ENCODE data around the gene TXNRD2.
A peak's percentile ranks its signal among the peaks of the same experiment; 100 is the strongest.
"Not testable (repeated sequence)": the region's sequence is repeated elsewhere in the genome, so short reads cannot be mapped to it uniquely, and the experiment has no call there.

The TXNRD2 gene

DNA sequence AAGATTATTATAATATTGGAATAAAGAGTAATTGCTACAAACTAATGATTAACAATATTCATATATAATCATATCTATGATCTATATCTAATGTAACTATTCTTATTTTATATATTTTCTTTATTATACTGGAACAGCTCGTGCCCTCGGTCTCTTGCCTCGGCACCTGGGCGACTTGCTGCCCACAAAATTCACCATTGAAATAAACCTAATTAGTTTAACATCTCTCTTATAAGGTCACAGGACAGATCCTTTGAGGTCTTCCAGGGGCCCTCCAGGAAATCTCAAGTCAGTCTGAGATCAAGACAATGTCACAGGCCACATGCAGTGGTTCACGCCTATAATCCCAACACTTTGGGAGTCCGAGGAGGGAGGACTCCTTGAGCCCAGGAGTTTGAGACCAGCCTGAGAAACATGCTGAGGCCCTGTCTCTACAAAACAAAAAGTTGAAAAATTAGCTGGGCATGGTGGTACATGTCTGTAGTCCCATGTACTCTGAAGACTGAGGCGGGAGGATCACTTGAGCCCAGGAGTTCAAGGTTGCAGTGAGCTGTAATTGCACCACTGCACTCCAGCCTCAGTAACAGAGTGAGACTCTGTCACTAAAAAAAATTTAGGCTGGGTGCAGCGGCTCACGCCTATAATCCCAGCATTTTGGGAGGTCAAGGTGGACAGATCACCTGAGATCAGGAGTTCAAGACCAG, 6.6 kb upstream of the TXNRD2 start:
- Mint-ChIP-seq H3K4me3 (peak overlapping the region in 1 of 2 donors; percentile 33), H3K27ac (no peak overlapping the region), H3K9me3 (no peaks in the 10 kb centered on the region), H3K27me3 (no peaks in the 10 kb centered on the region), H3K4me1 (peaks cover 47% of the 10 kb centered on the region)
- no peak for ATAC-seq
- no peak for DNase-seq

GRCh38 chr22:19943082-19944026, 1.7 kb upstream of the TXNRD2 start:
- Mint-ChIP-seq H3K4me3 (peak overlapping the region; percentile 96 to 97), H3K27me3 (no peaks in the 10 kb centered on the region), H3K4me1 (peaks cover 59% of the 10 kb centered on the region), H3K27ac (peak overlapping the region; percentile 98 to 99), H3K9me3 (no peaks in the 10 kb centered on the region)
- no peak for DNase-seq
- no peak for ATAC-seq

GRCh38 chr22:19942157-19943081, 801 bp upstream of the TXNRD2 start:
- Mint-ChIP-seq H3K4me1 (peaks cover 56% of the 10 kb centered on the region), H3K27ac (peak overlapping the region; percentile 98 to 99), H3K27me3 (no peaks in the 10 kb centered on the region), H3K4me3 (peak overlapping the region; percentile 96 to 97), H3K9me3 (no peaks in the 10 kb centered on the region)
- DNase-seq (no peak), ATAC-seq (peak; percentile 39)

GRCh38 chr22:19940536-19941364, 868 bp downstream of the TXNRD2 start:
- peak overlapping the region; percentile 96 to 97 for H3K4me3 Mint-ChIP-seq
- ATAC-seq, result peak; percentile 13
- DNase-seq, result no peak
- peak overlapping the region; percentile 97 to 98 for H3K27ac Mint-ChIP-seq
- no peaks in the 10 kb centered on the region for H3K27me3 Mint-ChIP-seq
- H3K4me1 Mint-ChIP-seq, result peaks cover 44% of the 10 kb centered on the region
- peaks cover 8 to 15% of the 10 kb centered on the region in 2 donors for H3K9me3 Mint-ChIP-seq

DNA sequence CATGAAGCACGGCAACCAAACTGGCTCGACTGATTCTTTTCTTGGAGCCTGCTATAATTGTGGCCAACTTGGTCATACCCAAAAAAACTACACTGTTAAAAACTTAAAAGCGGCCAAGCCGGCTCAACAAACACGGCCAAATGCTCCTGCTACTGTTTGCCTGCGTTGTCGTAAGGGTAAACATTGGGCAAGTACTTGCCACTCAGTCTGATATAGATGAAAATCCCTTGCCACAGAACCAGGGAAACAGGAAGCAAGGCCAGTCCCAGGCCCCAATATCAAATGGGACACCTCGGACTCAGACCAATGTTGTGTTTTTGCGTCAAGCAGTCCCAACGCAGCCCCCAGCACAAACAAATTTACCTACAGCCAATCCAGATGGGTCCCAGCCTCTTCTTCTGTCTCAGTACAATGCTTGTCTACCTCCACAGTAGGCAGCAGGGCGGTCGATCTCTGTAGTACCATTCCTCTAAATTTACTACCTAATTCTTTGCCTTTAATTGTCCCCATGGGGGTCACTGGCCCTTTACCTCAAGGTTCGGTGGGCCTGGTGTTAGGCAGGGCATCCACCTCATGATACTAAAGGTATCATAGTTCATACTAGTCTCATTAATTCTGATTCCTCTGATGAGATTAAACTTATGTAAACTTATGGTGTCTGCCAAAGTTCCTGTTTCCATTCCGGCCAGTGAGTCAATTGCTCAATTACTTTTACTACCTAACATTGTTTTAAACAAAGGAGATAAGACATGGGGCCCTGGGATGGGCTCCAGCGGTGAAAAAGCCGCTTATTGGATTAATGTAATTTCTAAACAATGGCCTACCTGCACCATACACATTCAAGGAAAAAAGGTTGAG, 3.8 kb downstream of the TXNRD2 start:
- peaks cover 16% of the 10 kb centered on the region for H3K4me1 Mint-ChIP-seq
- no peak for ATAC-seq
- DNase-seq, result no peak
- H3K4me3 Mint-ChIP-seq, result no peak overlapping the region
- H3K27me3 Mint-ChIP-seq, result no peaks in the 10 kb centered on the region
- H3K9me3 Mint-ChIP-seq, result peaks cover 8 to 21% of the 10 kb centered on the region in 2 donors
- no peak overlapping the region for H3K27ac Mint-ChIP-seq

- Mint-ChIP-seq H3K27ac (no peak overlapping the region), H3K4me3 (no peak overlapping the region)
Observed at GRCh38 chr22:19936513-19936912, 5.1 kb downstream of the TXNRD2 start.

GRCh38 chr22:19935123-19935718, 6.4 kb downstream of the TXNRD2 start:
- not testable (repeated sequence) for DNase-seq, H3K4me3 Mint-ChIP-seq, H3K27ac Mint-ChIP-seq, H3K4me1 Mint-ChIP-seq, H3K27me3 Mint-ChIP-seq, ATAC-seq
- H3K9me3 Mint-ChIP-seq, result peaks cover 8 to 21% of the 10 kb centered on the region in 2 donors

More at GRCh38 chr22:19936513-19936912, 5.1 kb downstream of the TXNRD2 start:
- Mint-ChIP-seq H3K27me3 (no peaks in the 10 kb centered on the region), H3K4me1 (peaks cover 10% of the 10 kb centered on the region), H3K9me3 (peaks cover 8 to 21% of the 10 kb centered on the region in 2 donors)
- DNase-seq (no peak), ATAC-seq (no peak)

DNA sequence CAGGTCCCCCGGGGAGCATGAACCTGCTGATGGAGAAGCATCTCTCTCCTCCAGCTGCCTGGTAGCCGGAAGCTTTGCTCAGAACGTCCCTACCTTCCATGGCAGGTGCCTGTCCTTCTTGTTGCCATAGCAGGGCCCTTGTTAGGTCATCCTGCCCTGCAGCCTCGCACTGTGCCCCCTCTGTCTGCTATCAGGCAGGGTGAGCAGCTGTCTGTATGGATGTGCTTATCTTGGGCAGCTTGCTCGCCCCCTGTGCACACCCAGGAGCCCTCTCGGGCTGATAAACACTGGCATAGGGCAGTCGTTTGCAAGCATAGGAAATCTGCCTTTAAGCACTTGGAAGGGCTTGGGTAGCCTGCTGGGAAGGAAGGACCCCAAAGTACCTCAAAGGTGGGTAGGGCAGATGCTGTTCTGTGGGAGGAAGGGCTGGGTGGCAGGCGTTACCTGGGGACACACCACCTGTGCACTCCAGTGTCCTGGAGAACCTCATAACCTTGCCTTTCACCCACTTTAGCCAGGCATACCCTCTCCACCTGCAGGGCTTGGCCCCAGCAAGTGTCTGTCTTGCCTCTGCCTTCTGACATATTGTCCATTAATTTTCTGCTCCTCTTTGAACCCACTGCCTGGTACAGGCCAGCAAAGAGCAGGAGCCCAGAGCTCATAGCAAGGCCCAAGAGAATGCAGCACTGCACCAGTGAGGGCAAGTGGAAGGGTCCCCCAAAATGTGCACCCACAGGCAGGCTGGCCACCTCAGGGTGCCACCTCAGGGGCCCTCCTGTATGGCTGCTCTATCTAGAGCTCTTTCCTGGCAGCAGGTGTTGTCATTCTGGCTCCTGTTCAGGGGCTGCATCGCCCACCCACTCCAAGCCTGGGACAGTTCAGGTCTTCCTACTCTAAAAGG, 8.0 kb downstream of the TXNRD2 start:
- no peak for ATAC-seq
- no peaks in the 10 kb centered on the region for H3K4me1 Mint-ChIP-seq
- H3K4me3 Mint-ChIP-seq, result no peak overlapping the region
- H3K9me3 Mint-ChIP-seq, result peaks cover 8 to 21% of the 10 kb centered on the region in 2 donors
- DNase-seq, result no peak
- no peaks in the 10 kb centered on the region for H3K27me3 Mint-ChIP-seq
- peak overlapping the region in 1 of 2 donors; percentile 72 for H3K27ac Mint-ChIP-seq

- Mint-ChIP-seq H3K4me3 (no peak overlapping the region), H3K27me3 (no peaks in the 10 kb centered on the region), H3K4me1 (no peaks in the 10 kb centered on the region), H3K9me3 (peaks cover 8 to 21% of the 10 kb centered on the region in 2 donors), H3K27ac (no peak overlapping the region)
- ATAC-seq (no peak), DNase-seq (no peak)
Observed at GRCh38 chr22:19932367-19933206, 9.0 kb downstream of the TXNRD2 start.

DNA sequence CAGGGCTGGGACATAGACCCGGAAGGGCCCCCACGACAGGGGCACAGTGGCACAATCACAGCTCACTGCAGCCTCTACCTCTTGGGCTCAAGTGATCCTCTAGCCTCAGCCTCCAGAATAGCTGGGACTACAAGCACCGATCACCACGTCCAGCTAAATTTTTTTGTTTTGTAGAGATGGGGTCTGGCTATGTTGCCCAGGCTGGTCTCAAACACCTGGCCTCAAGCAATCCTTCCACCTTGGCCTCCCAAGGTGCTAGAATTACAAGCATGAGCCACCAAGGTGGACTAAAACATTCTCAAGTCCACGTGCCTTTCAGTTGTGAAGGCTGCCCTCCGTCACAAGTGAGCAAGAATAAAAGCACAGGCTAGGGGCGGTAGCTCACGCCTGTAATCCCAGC, 10.1 kb downstream of the TXNRD2 start:
- Mint-ChIP-seq H3K4me3 (no peak overlapping the region), H3K4me1 (no peaks in the 10 kb centered on the region)
- ATAC-seq, result no peak

DNA sequence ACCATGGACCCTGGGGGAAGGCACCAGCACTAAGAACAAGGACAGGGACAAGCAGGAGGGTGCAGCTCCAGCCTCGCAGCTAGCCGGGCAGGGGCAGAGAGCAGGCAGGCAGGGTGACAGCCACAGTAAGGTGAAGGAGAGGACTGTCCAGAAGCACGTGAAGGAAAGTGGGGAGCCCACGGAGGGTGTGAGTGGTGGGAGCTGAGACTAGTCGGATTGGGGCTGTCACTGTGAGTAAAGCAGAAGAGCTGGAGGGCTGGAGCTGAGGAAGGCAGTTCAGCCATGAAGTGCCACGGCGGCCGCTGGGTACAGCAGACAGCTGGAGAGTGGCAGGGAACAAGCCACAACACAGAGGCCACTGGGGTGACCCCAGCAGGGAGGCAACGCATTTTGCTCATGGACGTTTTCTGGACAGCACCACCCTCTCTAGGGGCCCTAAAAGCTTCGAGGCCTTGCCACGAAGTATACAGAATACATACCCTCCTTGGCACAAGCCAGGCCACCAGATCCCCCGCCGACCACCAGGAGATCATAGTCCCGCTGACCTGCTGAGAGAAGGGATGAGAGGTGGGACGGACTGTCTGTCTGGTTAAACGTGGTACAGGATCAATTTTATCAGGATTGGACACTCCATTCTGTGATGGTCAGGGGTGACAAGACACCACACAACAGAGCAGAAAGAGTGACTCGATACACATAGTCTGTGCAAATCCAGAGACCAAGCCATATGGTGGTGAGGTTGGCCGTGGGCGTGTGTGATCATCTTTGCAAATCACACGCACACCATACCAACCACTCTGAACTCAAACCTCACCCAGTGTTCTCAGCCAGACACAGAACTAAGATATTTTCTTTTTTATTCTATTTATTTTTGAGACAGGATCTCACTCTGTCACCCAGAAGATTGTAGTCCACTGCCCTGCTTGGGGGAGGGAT, 10.8 kb downstream of the TXNRD2 start:
- no peak overlapping the region for H3K4me3 Mint-ChIP-seq
- H3K4me1 Mint-ChIP-seq, result no peaks in the 10 kb centered on the region
- ATAC-seq, result no peak
- peak overlapping the region in 1 of 2 donors; percentile 55 for H3K27ac Mint-ChIP-seq
- H3K9me3 Mint-ChIP-seq, result peaks cover 0 to 7% of the 10 kb centered on the region in 2 donors
- no peaks in the 10 kb centered on the region for H3K27me3 Mint-ChIP-seq
- no peak for DNase-seq

More for the DNA sequence above, 10.1 kb downstream of the TXNRD2 start:
- no peak overlapping the region for H3K27ac Mint-ChIP-seq
- no peak for DNase-seq
- no peaks in the 10 kb centered on the region for H3K27me3 Mint-ChIP-seq
- peaks cover 4 to 14% of the 10 kb centered on the region in 2 donors for H3K9me3 Mint-ChIP-seq
